ENCODE measurements around the gene LDLRAP1.

The LDLRAP1 gene

DNA sequence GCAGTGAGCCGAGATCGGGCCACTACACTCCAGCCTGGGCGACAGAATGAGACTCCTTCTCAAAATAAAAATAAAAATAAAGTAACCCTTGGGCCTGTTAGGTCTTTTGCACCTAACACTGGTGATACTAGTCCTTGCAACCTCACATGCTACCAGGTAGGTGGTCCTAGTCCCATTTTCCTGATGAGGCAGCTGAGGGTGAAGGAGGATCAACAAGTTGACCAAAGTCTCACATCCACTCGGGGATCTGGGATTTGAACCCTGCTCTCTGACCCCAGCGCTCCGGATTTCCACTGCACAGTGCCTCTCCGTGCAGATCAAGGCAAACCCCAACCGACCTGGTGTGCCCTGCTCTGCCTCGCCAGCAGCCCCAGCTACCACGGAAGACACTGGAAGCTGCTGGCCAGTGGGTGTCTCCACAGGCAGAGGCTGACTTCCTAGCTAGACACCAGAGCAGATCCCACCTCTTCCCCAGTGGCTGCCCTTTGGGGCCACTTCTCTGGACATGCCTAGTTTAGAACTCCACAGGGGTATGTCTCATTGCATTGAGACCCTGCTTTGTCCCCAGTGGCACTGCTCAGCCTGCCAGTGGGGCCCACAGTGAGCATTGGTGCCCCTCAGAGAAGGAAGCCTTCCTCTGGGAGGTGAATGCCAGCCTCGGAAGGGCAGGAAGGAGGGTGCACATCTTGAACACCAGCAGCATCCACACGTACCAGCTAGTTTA lies 27.6 kb downstream of the LDLRAP1 start:
- no peak overlapping the region for H3K4me3 ChIP-seq (replicated peaks; ENCODE audit: low read depth, low read length)
- TF ChIP-seq CTCF (IDR thresholded peaks at IDR 0.05; ENCODE audit: low read length, missing control alignments), result no peak
- no peak for DNase-seq (ENCODE audit: low read depth)

GRCh38 chr1:25571522-25571970 lies 28.1 kb downstream of the LDLRAP1 start:
- no peak for TF ChIP-seq CTCF (IDR thresholded peaks at IDR 0.05; ENCODE audit: low read length, missing control alignments)
- no peak for DNase-seq (ENCODE audit: low read depth)
- no peak overlapping the region for H3K4me3 ChIP-seq (replicated peaks; ENCODE audit: low read depth, low read length)

DNA sequence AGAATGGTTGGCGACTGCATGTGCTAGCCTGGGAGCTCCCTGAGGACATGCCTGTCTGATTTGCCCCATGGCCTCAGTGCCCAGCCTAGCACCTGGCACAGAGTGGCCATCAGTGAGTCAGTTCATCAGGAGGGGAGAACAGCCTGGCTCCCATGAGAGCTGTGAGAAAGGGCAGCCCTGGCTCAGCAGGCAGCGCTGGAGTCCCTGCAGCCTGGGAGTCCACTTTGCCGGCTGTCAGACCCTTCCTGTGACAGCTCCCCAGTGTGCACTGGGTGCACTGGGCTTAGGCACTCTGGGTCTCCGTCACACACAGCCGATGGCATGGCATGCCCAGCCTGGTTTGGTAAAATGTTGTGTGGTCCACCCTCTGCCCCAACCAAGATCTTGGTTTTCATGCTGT lies 28.7 kb downstream of the LDLRAP1 start:
- no peak for TF ChIP-seq CTCF (IDR thresholded peaks at IDR 0.05; ENCODE audit: low read length, missing control alignments)
- DNase-seq (ENCODE audit: low read depth), result no peak

DNA sequence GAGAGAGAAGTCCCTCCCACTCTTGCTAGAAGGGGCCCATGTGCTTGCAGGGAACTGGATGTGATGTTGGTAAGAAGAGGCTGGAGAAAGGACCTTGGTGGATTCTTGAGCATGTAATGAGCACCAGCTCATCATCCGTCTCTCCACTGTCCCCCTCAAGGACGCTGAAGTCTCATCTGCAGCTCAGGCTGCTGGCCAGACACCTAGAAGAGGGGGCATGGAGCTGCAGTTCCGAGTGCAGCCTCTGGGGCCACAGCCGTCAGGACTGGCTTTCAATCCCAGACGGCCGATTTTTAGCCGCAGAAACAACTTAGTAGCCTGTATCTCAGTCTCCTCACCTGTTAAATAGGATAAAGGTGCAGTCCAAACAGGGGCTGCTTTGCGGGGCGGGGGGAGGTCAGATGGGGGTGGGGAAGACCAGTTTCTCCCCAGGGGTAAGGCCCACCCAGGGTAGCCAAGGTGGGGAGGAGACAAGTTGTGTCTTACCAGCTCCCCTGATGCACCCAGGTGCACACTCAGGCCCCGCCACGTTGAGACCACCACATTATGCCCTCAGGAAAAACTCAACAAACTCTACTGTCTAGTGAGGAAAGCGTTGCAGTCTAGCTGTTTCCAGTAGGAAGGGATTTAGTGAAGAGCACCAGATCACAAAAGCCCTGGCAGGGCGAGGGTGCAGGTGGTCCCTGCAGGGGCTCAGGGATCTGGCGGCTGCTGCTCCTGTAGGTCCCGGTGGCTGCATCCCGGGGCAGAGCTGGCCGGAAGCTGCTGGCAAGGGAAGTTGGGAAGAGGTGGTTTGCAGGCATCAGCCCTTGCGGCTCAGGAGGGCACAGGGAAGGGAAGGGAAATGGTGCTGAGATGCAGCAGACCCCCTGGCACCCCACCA lies 29.5 kb downstream of the LDLRAP1 start:
- H3K4me3 ChIP-seq (replicated peaks; ENCODE audit: low read depth, low read length), result no peak overlapping the region
- TF ChIP-seq CTCF (IDR thresholded peaks at IDR 0.05; ENCODE audit: low read length, missing control alignments), result peak; percentile 78
- DNase-seq (ENCODE audit: low read depth), result peak; percentile 57

More for the DNA sequence above, 28.7 kb downstream of the LDLRAP1 start:
- H3K4me3 ChIP-seq (replicated peaks; ENCODE audit: low read depth, low read length), result no peak overlapping the region

- no peak for DNase-seq (ENCODE audit: low read depth)
- no peak for TF ChIP-seq CTCF (IDR thresholded peaks at IDR 0.05; ENCODE audit: low read length, missing control alignments)
- H3K4me3 ChIP-seq (replicated peaks; ENCODE audit: low read depth, low read length), result no peak overlapping the region
Observed at GRCh38 chr1:25573591-25573930, 30.2 kb downstream of the LDLRAP1 start.

DNA sequence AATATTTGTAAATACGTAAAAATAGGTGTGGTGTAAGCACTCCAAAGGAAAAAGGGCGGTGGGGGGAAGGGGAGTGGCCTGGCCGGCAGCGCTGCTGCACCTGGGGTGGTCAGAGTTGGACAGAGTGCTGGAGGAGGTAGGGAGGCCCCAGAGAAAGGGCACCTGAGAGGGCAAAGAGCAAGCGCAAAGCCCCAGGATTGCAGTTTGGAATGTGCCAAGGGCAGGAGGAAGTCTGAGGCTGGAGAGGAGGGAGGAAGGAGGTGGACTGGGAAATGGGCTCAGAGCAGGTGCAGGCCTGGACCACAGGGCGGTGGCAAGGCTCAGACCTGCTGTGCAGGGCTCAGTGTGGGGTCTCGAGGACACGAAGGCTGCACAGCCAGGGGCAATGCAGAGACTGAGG lies 30.6 kb downstream of the LDLRAP1 start:
- no peak for DNase-seq (ENCODE audit: low read depth)
- TF ChIP-seq CTCF (IDR thresholded peaks at IDR 0.05; ENCODE audit: low read length, missing control alignments), result no peak
- H3K4me3 ChIP-seq (replicated peaks; ENCODE audit: low read depth, low read length), result no peak overlapping the region
